ENCODE measurements around the gene CACNA1B. TPM values are rescaled to one million over a fixed set of nuclear protein-coding genes. Genes with fewer than 3 reads are reported as not detected.
A peak's percentile ranks its signal among the peaks of the same experiment; 100 is the strongest.
"Not testable (repeated sequence)": the region's sequence is repeated elsewhere in the genome, so short reads cannot be mapped to it uniquely, and the experiment has no call there.

CACNA1B gene
- polyA plus RNA-seq, 1 donor, result 1.3 TPM

DNA sequence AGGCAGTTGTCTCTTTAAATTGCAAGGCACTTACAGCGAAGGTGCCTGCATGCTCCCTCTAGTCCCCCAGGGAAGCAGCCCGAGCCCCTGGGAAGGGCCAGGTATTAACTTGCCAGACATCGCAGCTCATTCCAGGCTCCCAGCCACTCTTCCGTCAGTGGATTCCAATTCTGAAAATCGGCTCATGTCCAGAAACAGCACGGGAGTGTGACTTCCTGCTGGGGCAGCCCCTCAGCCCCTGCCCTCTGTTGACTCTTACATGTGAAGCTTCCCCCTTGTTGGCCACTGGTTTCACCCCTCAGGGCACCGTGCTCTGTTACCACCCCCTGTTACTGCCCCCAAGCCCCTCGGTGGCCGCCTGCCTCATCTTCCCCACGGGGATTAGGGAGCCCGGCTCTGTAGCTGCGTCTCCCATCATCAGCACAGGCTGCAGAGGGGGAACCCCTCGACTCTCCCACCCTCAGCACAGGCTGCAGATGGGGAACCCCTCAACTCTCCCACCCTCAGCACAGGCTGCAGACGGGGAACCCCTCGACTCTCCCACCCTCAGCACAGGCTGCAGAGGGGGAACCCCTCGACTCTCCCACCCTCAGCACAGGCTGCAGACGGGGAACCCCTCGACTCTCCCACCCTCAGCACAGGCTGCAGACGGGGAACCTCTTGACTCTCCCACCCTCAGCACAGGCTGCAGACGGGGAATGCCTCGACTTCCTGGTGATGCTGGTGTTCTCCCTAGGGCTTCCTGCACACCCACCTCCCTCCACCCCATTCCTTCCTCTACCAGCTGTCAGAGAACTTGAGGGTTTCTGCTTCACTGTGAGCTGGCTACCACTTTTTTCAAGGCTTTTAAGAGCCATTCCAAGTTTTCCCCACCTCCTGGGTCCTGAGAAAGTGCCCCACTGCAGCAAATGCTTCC is 11.1 kb upstream of the CACNA1B start:
- no peak for DNase-seq

GRCh38 chr9:137870432-137870831 is 7.2 kb upstream of the CACNA1B start:
- no peak for DNase-seq

DNA sequence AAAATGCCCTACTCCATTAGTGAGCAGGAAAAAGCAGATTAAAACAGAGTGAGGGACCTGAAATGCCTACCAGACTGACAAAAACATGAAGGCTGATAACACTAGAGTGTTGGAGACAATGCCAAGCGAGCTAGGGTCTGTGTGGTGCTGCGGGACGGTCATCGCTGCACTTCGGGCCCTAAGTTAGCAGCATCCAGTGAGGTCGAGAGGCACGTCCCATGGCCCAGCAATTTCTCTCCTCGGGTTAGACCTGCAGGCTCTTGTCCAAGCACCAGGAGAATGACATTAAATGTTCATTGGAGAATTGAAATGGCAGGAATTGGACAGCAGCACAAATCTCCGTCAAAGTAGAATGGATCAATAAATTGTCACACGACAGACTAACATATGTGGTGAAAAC is 5.3 kb upstream of the CACNA1B start:
- no peak for DNase-seq

DNA sequence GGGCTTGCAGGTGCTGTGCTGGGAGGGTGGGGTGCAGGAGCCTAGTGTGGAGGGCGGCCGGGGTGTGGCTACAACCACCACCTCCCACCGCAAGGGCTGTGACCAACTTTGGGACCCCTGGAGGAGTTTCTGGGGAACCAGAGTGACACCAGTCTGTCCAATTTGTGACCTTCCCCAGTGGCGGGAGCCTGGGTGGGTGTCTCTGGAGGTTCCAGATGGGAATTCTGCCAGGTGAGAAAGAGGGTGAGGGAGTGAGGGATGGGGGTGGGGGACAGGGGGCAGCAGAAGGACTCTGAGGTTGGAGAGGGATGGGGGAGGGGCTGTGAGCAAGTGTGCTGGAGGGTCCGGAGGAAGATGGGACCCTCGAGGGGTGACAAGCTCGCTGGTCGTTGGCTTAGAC is 4.2 kb upstream of the CACNA1B start:
- DNase-seq, result no peak

GRCh38 chr9:137873858-137874362 is 3.7 kb upstream of the CACNA1B start:
- no peak for DNase-seq

GRCh38 chr9:137875354-137875753 is 2.2 kb upstream of the CACNA1B start:
- DNase-seq, result no peak

DNA sequence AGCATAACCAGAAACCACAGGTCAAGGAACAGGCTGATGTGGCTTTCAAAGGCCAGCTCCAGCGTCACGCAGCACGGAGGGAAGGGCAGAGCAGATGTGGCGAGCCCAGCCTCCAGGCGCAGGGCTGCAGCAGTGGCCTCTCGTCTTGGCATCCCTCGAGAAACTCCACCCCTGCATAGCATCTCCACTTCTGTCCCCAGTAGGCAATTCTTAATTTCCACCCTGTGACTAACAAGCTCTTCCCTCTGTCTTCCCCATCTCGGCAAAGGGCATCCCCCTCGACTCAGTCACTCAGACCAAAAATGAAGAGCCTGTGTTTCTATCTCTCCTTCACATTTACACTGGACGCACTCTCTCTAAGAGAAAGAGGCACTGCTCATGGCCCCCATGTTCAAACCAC is 1.7 kb upstream of the CACNA1B start:
- no peak for DNase-seq

DNA sequence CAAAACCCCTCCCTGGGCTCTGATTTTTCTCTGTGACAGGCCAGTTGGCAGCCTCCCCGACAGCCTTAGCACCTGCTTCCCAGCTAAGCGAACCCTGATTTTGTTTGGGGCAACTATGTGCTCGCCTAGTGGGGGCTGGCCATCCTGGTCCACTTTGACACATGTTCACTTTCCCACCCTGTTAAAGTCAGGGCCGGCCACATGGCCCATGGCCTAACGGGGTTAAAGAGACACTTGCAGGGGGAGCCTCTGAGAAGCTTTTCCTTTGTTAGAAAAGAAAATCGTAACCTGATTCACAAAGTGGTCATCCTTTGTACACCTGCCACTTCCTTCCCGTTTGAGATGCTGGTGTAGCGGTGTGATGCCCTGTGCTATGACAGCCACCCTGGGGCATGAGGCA is 1.3 kb upstream of the CACNA1B start:
- DNase-seq, result no peak

- DNase-seq, result no peak
Observed at GRCh38 chr9:137876781-137877386, 698 bp upstream of the CACNA1B start.

GRCh38 chr9:137878146-137878941 is 762 bp downstream of the CACNA1B start:
- peak; percentile 53 for DNase-seq

DNA sequence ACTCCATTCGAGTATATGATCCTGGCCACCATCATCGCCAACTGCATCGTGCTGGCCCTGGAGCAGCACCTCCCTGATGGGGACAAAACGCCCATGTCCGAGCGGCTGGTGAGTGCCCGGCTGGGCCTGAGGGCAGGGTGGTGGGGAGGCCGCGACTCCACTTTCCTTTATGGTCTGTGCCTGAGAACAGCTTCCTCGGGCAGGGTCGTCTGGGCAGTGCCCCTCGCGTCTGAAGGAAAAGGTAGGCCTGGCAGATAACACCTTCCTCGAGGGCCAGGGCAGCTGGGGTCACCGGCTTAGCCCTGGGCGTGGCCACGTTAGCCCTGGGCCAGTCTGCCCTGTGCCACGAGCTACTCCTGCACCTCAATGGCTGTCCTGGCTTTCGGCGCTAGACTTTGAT is 1.5 kb downstream of the CACNA1B start:
- no peak for DNase-seq

- DNase-seq, result no peak
Observed at GRCh38 chr9:137879566-137880150, 2.1 kb downstream of the CACNA1B start.

- no peak for DNase-seq
Observed at GRCh38 chr9:137880160-137880975, 2.8 kb downstream of the CACNA1B start.

DNA sequence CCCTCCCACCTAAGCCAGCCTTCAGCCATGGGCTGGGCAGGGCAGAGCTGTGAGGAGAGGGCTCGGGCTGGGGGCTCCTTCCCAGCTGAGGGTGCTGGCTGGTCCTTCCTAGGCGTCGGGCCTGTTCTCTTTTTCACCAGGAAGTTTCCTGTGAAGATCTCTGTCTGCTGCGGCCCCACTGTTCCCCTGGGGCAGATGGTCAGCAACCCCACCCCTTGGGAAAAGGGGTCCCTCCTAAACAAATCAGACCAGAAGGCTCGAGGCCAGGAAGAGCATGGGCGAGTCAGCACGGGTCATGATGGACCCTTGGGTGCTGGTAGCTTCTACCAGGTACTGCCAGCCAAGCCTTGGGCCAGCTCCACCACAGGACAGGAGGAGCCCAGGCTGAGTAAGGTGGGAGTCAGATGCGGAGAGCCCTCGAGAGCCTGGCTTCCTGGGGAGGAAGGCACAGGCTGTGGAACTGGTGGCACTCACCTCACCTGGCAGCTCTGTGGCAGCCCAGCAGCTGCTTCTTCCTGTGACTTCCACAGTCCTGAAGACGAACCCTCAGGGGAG is 3.5 kb downstream of the CACNA1B start:
- DNase-seq, result no peak

DNA sequence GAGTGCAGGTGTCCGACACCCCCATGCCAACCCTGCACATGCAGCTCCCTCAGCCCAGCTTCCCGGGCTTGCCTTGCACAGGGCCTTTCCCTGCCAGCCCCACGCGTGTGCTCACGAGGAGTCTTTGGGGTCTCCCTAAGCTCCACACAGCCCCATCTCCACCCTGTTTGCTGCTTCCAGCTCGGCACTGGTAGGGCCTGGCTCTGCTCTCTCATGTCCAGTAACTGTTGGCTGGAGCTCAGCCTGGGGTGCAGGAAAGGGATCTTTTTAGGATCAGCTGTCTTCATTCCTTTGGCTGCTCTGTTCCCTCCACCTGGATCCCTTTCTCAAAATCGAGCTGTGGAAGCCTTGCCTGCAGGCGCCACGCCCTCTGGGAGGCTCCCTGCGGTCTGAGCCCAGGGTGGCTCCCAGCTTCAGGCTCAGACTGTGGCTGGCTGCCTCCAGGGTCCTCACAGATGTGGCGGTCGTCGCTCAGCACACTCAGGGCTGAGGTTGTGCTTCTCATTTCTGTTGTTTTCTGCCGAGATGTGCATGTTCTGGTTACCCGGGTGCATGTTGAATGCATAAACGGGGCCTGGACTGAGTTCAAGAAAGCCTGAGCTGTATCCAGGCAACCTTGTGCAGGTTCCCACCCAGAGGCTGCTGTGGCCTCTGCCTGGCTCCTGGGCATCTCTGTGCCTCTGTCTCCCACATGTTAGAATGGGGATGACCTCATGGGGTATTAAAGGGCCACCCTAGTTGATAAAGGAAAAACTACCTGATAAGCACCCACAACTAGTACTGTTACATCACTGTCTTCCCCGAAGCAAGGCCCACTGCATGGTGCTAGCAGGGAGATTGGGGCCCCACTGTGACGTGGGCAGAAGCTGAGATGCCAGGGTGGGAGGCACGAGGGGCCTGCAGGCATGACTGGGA is 4.3 kb downstream of the CACNA1B start:
- no peak for DNase-seq

DNA sequence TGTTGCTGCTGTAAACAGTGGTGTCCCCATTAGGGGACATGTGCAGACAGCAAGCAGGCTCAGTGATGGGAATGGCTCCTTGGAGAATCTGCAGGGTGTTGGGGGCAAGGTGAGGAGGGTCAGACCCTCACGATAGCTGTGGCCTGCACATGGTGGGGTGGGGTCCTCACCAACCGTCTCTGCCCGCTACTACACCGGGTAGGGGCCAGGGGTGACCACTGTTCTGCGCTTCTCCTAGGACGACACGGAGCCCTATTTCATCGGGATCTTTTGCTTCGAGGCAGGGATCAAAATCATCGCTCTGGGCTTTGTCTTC is 4.9 kb downstream of the CACNA1B start:
- DNase-seq, result no peak

GRCh38 chr9:137883977-137884376 is 6.4 kb downstream of the CACNA1B start:
- not testable (repeated sequence) for DNase-seq

- DNase-seq, result not testable (repeated sequence)
Observed at GRCh38 chr9:137884547-137884946, 7.0 kb downstream of the CACNA1B start.

- not testable (repeated sequence) for DNase-seq
Observed at GRCh38 chr9:137885121-137885520, 7.5 kb downstream of the CACNA1B start.

GRCh38 chr9:137888621-137889020 is 11.0 kb downstream of the CACNA1B start:
- not testable (repeated sequence) for DNase-seq
